ENCODE results near the gene GRIN3B.
"Not testable (repeated sequence)": the region's sequence is repeated elsewhere in the genome, so short reads cannot be mapped to it uniquely, and the experiment has no call there.

GRIN3B gene

GRCh38 chr19:1017906-1018305 is 17.7 kb downstream of the GRIN3B start:
- no peak for DNase-seq (ENCODE audit: insufficient read length)
- no peak for TF ChIP-seq POLR2A (IDR thresholded peaks at IDR 0.05; ENCODE audit: low read depth, low read length)
- TF ChIP-seq TAF1 (IDR thresholded peaks at IDR 0.05; ENCODE audit: borderline replicate concordance, low read depth, low read length), result no peak
- no peak for TF ChIP-seq POLR2AphosphoS5 (IDR thresholded peaks at IDR 0.05; ENCODE audit: low read depth, low read length)
- no peak for FAIRE-seq

GRCh38 chr19:1018393-1018792 is 18.2 kb downstream of the GRIN3B start:
- TF ChIP-seq POLR2AphosphoS5 (IDR thresholded peaks at IDR 0.05; ENCODE audit: low read depth, low read length) (no peak), POLR2A (IDR thresholded peaks at IDR 0.05; ENCODE audit: low read depth, low read length) (no peak), TAF1 (IDR thresholded peaks at IDR 0.05; ENCODE audit: borderline replicate concordance, low read depth, low read length) (no peak)
- FAIRE-seq (no peak), DNase-seq (ENCODE audit: insufficient read length) (no peak)

GRCh38 chr19:1018932-1019615 is 18.9 kb downstream of the GRIN3B start:
- FAIRE-seq (no peak), DNase-seq (ENCODE audit: insufficient read length) (no peak)
- TF ChIP-seq POLR2AphosphoS5 (IDR thresholded peaks at IDR 0.05; ENCODE audit: low read depth, low read length) (no peak), POLR2A (IDR thresholded peaks at IDR 0.05; ENCODE audit: low read depth, low read length) (no peak), TAF1 (IDR thresholded peaks at IDR 0.05; ENCODE audit: borderline replicate concordance, low read depth, low read length) (no peak)

- TF ChIP-seq TAF1 (IDR thresholded peaks at IDR 0.05; ENCODE audit: borderline replicate concordance, low read depth, low read length) (no peak), POLR2AphosphoS5 (IDR thresholded peaks at IDR 0.05; ENCODE audit: low read depth, low read length) (no peak), POLR2A (IDR thresholded peaks at IDR 0.05; ENCODE audit: low read depth, low read length) (no peak)
These were observed 19.4 kb downstream of the GRIN3B start for GRCh38 chr19:1019616-1019961.

GRCh38 chr19:1019980-1020867 is 20.0 kb downstream of the GRIN3B start:
- FAIRE-seq (no peak), DNase-seq (ENCODE audit: insufficient read length) (no peak)
- no peak for TF ChIP-seq TAF1 (IDR thresholded peaks at IDR 0.05; ENCODE audit: borderline replicate concordance, low read depth, low read length)
- no peak for TF ChIP-seq POLR2AphosphoS5 (IDR thresholded peaks at IDR 0.05; ENCODE audit: low read depth, low read length)
- no peak; the same call in 1 of the 2 replicates for TF ChIP-seq POLR2A (IDR thresholded peaks at IDR 0.05; ENCODE audit: low read depth, low read length)

More at GRCh38 chr19:1019616-1019961, 19.4 kb downstream of the GRIN3B start:
- DNase-seq (ENCODE audit: insufficient read length), result no peak
- FAIRE-seq, result no peak

GRCh38 chr19:1020868-1021425 is 20.7 kb downstream of the GRIN3B start, which contains the start of gene TMEM259:
Gene TMEM259, minus strand, starts transcription at chr19:1021123. Its CDS starts 127 bp downstream, at chr19:1020996.
- DNase-seq (ENCODE audit: insufficient read length), result peak; percentile 99
- FAIRE-seq, result peak; percentile 98
- no peak for TF ChIP-seq POLR2AphosphoS5 (IDR thresholded peaks at IDR 0.05; ENCODE audit: low read depth, low read length)
- peak; percentile 98 for TF ChIP-seq TAF1 (IDR thresholded peaks at IDR 0.05; ENCODE audit: borderline replicate concordance, low read depth, low read length)

- DNase-seq (ENCODE audit: insufficient read length); FAIRE-seq: not testable (repeated sequence)
These were observed 23.6 kb downstream of the GRIN3B start for GRCh38 chr19:1023883-1024188.

- not testable (repeated sequence) for FAIRE-seq; DNase-seq (ENCODE audit: insufficient read length)
These were observed 24.9 kb downstream of the GRIN3B start for GRCh38 chr19:1025080-1025479.

GRCh38 chr19:1025960-1026782 is 26.0 kb downstream of the GRIN3B start, which contains the start of gene CNN2:
Gene CNN2, plus strand, starts transcription at chr19:1026608. Its CDS starts 54 bp downstream, at chr19:1026662.
- no peak for TF ChIP-seq POLR2AphosphoS5 (IDR thresholded peaks at IDR 0.05; ENCODE audit: low read depth, low read length)
- TF ChIP-seq POLR2A (IDR thresholded peaks at IDR 0.05; ENCODE audit: low read depth, low read length), result peak; percentile 72; the same call in 1 of the 2 replicates
- TF ChIP-seq TAF1 (IDR thresholded peaks at IDR 0.05; ENCODE audit: borderline replicate concordance, low read depth, low read length), result peak; percentile 53; the same call in 1 of the 2 replicates
- peak; percentile 89 for DNase-seq (ENCODE audit: insufficient read length)
- peak; percentile 92 for FAIRE-seq

- peak; percentile 48 for DNase-seq (ENCODE audit: insufficient read length)
- TF ChIP-seq POLR2A (IDR thresholded peaks at IDR 0.05; ENCODE audit: low read depth, low read length), result no peak
- TF ChIP-seq TAF1 (IDR thresholded peaks at IDR 0.05; ENCODE audit: borderline replicate concordance, low read depth, low read length), result no peak
- TF ChIP-seq POLR2AphosphoS5 (IDR thresholded peaks at IDR 0.05; ENCODE audit: low read depth, low read length), result no peak
These were observed 26.8 kb downstream of the GRIN3B start for GRCh38 chr19:1026783-1027649.

More at GRCh38 chr19:1026783-1027649, 26.8 kb downstream of the GRIN3B start:
- FAIRE-seq, result peak; percentile 76

Measured in GM12892 (cell line).